ENCODE data around the gene DEFB129. TPM values are rescaled to one million over a fixed set of nuclear protein-coding genes. Genes with fewer than 3 reads are reported as not detected.

The DEFB129 gene, protein sequence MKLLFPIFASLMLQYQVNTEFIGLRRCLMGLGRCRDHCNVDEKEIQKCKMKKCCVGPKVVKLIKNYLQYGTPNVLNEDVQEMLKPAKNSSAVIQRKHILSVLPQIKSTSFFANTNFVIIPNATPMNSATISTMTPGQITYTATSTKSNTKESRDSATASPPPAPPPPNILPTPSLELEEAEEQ
- not detected in 2 replicates for total RNA-seq

DNA sequence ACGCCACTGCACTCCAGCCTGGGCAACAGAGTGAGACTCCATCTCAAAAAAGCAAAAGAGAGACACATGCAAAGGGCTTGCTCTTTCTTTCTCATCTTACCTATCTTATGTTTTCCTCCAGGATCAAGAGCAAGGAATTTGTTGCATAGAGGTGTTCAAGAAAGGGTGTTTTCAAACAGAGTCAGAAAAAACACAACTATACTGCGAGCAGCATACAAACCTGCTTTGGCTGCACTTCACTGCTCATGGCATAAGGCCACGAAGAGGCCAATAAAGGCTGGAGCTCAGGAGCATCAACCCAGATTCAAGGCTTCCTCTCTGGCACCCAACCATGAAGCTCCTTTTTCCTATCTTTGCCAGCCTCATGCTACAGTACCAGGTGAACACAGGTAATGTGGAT is at the start of gene DEFB129:
Gene DEFB129 (plus strand): TSS at position 301 of the 400 bp plus-strand sequence. CDS start 31 bp downstream, at position 332.

DNA sequence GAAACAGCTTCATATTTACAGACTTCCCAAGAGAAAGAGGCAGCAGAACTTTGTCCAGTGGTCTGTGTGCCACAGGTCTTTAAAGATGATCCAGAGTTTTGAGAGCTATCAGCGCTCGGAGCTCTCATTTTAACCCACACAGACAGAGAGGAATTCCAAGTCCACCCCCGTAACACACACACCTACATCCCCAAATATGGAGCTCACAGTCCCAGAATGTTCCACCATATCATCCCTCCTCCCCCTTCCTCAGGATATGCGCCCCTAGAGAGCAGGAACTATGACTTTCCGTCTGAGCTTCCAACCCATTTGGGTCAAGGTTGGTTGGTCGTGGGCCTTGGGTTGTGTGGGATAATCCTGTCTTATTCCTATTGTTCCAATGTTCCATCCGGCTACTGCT is 37.4 kb upstream of the DEFB129 start, which contains the start of gene DEFB128:
Gene DEFB128 (minus strand): TSS at position 101 of the 400 bp plus-strand sequence. CDS start 88 bp downstream, at position 13.

GRCh38 chr20:257419-257818 is 30.4 kb downstream of the DEFB129 start, which contains the start of gene DEFB132:
TSS of gene DEFB132 (plus strand) at chr20:257724. CDS start at chr20:257779, 55 bp downstream.

Other genes starting within 250 kb of the DEFB129 start
- not detected in 2 replicates for gene DEFB125, start 139.6 kb upstream of the DEFB129 start, total RNA-seq
- gene DEFB126, start 84.7 kb upstream of the DEFB129 start, total RNA-seq = not detected in 2 replicates
- not detected in 2 replicates for gene DEFB127, start 69.8 kb upstream of the DEFB129 start, total RNA-seq
- gene DEFB128, start 37.5 kb upstream of the DEFB129 start, total RNA-seq = not detected in 2 replicates
- not detected in 2 replicates for gene DEFB132, start 30.5 kb downstream of the DEFB129 start, total RNA-seq
- gene C20orf96, start 63.5 kb downstream of the DEFB129 start, total RNA-seq = 3.1 and 4.4 TPM in 2 replicates
- gene ZCCHC3, start 70.3 kb downstream of the DEFB129 start, total RNA-seq = 13.9 and 14.1 TPM in 2 replicates
- 5.8 and 9.9 TPM in 2 replicates for gene SOX12, start 98.3 kb downstream of the DEFB129 start, total RNA-seq
- 35.2 and 44.0 TPM in 2 replicates for gene NRSN2, start 119.9 kb downstream of the DEFB129 start, total RNA-seq
- gene TRIB3, start 153.5 kb downstream of the DEFB129 start, total RNA-seq = 152 and 266 TPM in 2 replicates
- 75.1 and 114 TPM in 2 replicates for gene RBCK1, start 181.0 kb downstream of the DEFB129 start, total RNA-seq
- gene TBC1D20, start 235.3 kb downstream of the DEFB129 start, total RNA-seq = 36.1 and 51.9 TPM in 2 replicates

All from uterine smooth muscle cell (primary cell).